ENCODE data around the gene CHST2.

The CHST2 gene

GRCh38 chr3:143099210-143099609 lies 20.4 kb upstream of the CHST2 start:
- DNase-seq (ENCODE audit: low read depth), result no peak

- no peak for DNase-seq (ENCODE audit: low read depth)
Observed at GRCh38 chr3:143099690-143100089, 19.9 kb upstream of the CHST2 start.

GRCh38 chr3:143100451-143100850 lies 19.1 kb upstream of the CHST2 start:
- no peak for DNase-seq (ENCODE audit: low read depth)

- DNase-seq (ENCODE audit: low read depth), result no peak
Observed at GRCh38 chr3:143101792-143102381, 17.7 kb upstream of the CHST2 start.

- no peak for DNase-seq (ENCODE audit: low read depth)
Observed at GRCh38 chr3:143103652-143104051, 15.9 kb upstream of the CHST2 start.

GRCh38 chr3:143105170-143105569 lies 14.4 kb upstream of the CHST2 start:
- no peak for DNase-seq (ENCODE audit: low read depth)

GRCh38 chr3:143109861-143110260 lies 9.7 kb upstream of the CHST2 start:
- DNase-seq (ENCODE audit: low read depth), result no peak

- no peak for DNase-seq (ENCODE audit: low read depth)
Observed at GRCh38 chr3:143110371-143110770, 9.2 kb upstream of the CHST2 start.

GRCh38 chr3:143118630-143119008 lies 952 bp upstream of the CHST2 start:
- DNase-seq (ENCODE audit: low read depth), result no peak

GRCh38 chr3:143119974-143120715 lies 574 bp downstream of the CHST2 start:
- no peak for DNase-seq (ENCODE audit: low read depth)

GRCh38 chr3:143120716-143121240 lies 1.2 kb downstream of the CHST2 start:
- DNase-seq (ENCODE audit: low read depth), result no peak

GRCh38 chr3:143121241-143122088 lies 1.9 kb downstream of the CHST2 start:
- DNase-seq (ENCODE audit: low read depth), result peak; percentile 48

- DNase-seq (ENCODE audit: low read depth), result no peak
Observed at GRCh38 chr3:143122089-143122430, 2.5 kb downstream of the CHST2 start.

GRCh38 chr3:143122608-143123352 lies 3.2 kb downstream of the CHST2 start:
- no peak for DNase-seq (ENCODE audit: low read depth)

- DNase-seq (ENCODE audit: low read depth), result no peak
Observed at GRCh38 chr3:143123353-143123984, 3.9 kb downstream of the CHST2 start.

GRCh38 chr3:143124601-143125520 lies 5.3 kb downstream of the CHST2 start:
- DNase-seq (ENCODE audit: low read depth), result no peak

GRCh38 chr3:143127801-143128200 lies 8.2 kb downstream of the CHST2 start:
- no peak for DNase-seq (ENCODE audit: low read depth)

- no peak for DNase-seq (ENCODE audit: low read depth)
Observed at GRCh38 chr3:143128227-143128955, 8.8 kb downstream of the CHST2 start.

GRCh38 chr3:143132246-143132980 lies 12.8 kb downstream of the CHST2 start:
- DNase-seq (ENCODE audit: low read depth), result no peak
